Kidney (tissue), 14 donors: ENCODE data around the gene DAND5. TPM values are rescaled to one million over a fixed set of nuclear protein-coding genes. Genes with fewer than 3 reads are reported as not detected.

Experiments used
- DNase-seq, 5 donors: peaks; one replicate each; pipeline ENCODE4 v3.0.0-alpha.2; 2013 to 2020
- FAIRE-seq: peaks from 2 replicates; lab custom pipeline; 2012; peaks lifted over from hg19 to GRCh38; lab: Jason Lieb, UNC
- H3K27ac ChIP-seq, 2 donors: one replicate each; pipeline ENCODE4 v1.7.0; 2013; ENCODE audit warnings: low read depth in 2 of 2, low read length in 2 of 2, inconsistent platforms in 1 of 2
- H3K27me3 ChIP-seq: one replicate; pipeline ENCODE4 v1.7.1; 2013; ENCODE audit warnings: low read length, inconsistent platforms; ENCODE audit not compliant: control insufficient read depth, insufficient read depth
- H3K36me3 ChIP-seq, 3 donors: one replicate each; pipeline versions ENCODE4 v1.7.0 to v1.7.1; 2013; ENCODE audit warnings: low read length in 3 of 3, control low read depth in 1 of 3, inconsistent platforms in 1 of 3; ENCODE audit not compliant: insufficient read depth in 3 of 3, control insufficient read depth in 2 of 3
- H3K4me1 ChIP-seq, 3 donors: one replicate each; pipeline versions ENCODE4 v1.7.0 to v1.7.1; 2013; ENCODE audit warnings: low read length in 3 of 3, inconsistent platforms in 1 of 3, low read depth in 1 of 3; ENCODE audit not compliant: control insufficient read depth in 2 of 3, insufficient read depth in 2 of 3
- H3K4me3 ChIP-seq, 3 donors: one replicate each; pipeline versions ENCODE4 v1.7.0 to v1.8.1; 2013; ENCODE audit warnings: low read length in 3 of 3, control low read depth in 1 of 3, inconsistent platforms in 1 of 3
- H3K9ac ChIP-seq, 3 donors: one replicate each; pipeline versions ENCODE4 v1.7.0 to v1.7.1; 2013; ENCODE audit warnings: low read length in 3 of 3, control low read depth in 1 of 3, inconsistent platforms in 1 of 3
- H3K9me3 ChIP-seq, 3 donors: one replicate each; pipeline versions ENCODE4 v1.7.0 to v1.7.1; 2013; ENCODE audit warnings: low read length in 3 of 3, control low read depth in 1 of 3, inconsistent platforms in 1 of 3; ENCODE audit not compliant: control insufficient read depth in 2 of 3, insufficient read depth in 1 of 3
- intact Hi-C: fragments of 100-400 bp; cut with DNase I; formaldehyde crosslinking; loops from one replicate; pipeline ENCODE4 v1.11.1; 2022
- polyA plus RNA-seq: library from polyadenylated mRNA; stranded (reverse); fragments of 350-450 nt; fragmentation: Illumina TruSeq; extraction: RNeasy Lipid Tissue Mini Kit (QIAGEN cat#74804); gene quantifications from one replicate; pipeline ENCODE4 v1.2.3, GENCODE V29; 2014; ENCODE audit warnings: low read depth, low replicate concordance; ENCODE audit not compliant: insufficient read depth
- total RNA-seq: library from RNA; stranded (reverse); fragmentation: NEBNext Ultra II Directional; extraction: Animal tissue kit (Norgen Biotek cat#: 25700); gene quantifications from one replicate; pipeline ENCODE4 v1.2.1, GENCODE V29; 2021
- TF ChIP-seq, protein P1 (sequence below): IDR thresholded peaks from 3 replicates; pipeline ENCODE4 v1.5.1; 2012; ENCODE audit warnings: mild to moderate bottlenecking, moderate library complexity, borderline replicate concordance; ENCODE audit not compliant: insufficient read depth; ENCODE audit errors: extremely low read depth
- donor health status: control.
- donor health status: control.
- donor health status: control.
- donor health status: control.
- donor health status: control.
- donor health status: DM: yes; HTN: yes; CAD: no.
- donor health status: Normal renal cell carcinoma (clear cell type).

The DAND5 gene
- total and polyA plus RNA-seq, 2 donors from 2014 or later, result not detected

DNA sequence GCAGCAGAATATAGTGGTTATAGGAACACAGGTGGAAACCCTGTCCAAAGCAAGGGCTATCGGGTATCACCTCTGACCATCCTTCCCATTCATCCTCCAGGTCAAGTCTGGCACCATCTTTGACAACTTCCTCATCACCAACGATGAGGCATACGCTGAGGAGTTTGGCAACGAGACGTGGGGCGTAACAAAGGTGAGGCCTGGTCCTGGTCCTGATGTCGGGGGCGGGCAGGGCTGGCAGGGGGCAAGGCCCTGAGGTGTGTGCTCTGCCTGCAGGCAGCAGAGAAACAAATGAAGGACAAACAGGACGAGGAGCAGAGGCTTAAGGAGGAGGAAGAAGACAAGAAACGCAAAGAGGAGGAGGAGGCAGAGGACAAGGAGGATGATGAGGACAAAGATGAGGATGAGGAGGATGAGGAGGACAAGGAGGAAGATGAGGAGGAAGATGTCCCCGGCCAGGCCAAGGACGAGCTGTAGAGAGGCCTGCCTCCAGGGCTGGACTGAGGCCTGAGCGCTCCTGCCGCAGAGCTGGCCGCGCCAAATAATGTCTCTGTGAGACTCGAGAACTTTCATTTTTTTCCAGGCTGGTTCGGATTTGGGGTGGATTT, 25.8 kb upstream of the DAND5 start:
- H3K27ac ChIP-seq, result no peak overlapping the region
- DNase-seq (no peak), FAIRE-seq (no peak)
- no peak overlapping the region for H3K9ac ChIP-seq
- H3K27me3 ChIP-seq, result no peaks in the 10 kb centered on the region
- H3K4me1 ChIP-seq, result peaks cover 0 to 41% (median 26%) of the 10 kb centered on the region in 3 donors
- no peak overlapping the region for H3K4me3 ChIP-seq
- intact Hi-C loops, result no loop called here
- TF ChIP-seq, protein P1, sequence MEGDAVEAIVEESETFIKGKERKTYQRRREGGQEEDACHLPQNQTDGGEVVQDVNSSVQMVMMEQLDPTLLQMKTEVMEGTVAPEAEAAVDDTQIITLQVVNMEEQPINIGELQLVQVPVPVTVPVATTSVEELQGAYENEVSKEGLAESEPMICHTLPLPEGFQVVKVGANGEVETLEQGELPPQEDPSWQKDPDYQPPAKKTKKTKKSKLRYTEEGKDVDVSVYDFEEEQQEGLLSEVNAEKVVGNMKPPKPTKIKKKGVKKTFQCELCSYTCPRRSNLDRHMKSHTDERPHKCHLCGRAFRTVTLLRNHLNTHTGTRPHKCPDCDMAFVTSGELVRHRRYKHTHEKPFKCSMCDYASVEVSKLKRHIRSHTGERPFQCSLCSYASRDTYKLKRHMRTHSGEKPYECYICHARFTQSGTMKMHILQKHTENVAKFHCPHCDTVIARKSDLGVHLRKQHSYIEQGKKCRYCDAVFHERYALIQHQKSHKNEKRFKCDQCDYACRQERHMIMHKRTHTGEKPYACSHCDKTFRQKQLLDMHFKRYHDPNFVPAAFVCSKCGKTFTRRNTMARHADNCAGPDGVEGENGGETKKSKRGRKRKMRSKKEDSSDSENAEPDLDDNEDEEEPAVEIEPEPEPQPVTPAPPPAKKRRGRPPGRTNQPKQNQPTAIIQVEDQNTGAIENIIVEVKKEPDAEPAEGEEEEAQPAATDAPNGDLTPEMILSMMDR, result no peak
- peaks cover 21 to 34% (median 27%) of the 10 kb centered on the region in 3 donors for H3K36me3 ChIP-seq
- H3K9me3 ChIP-seq, result no peaks in the 10 kb centered on the region

DNA sequence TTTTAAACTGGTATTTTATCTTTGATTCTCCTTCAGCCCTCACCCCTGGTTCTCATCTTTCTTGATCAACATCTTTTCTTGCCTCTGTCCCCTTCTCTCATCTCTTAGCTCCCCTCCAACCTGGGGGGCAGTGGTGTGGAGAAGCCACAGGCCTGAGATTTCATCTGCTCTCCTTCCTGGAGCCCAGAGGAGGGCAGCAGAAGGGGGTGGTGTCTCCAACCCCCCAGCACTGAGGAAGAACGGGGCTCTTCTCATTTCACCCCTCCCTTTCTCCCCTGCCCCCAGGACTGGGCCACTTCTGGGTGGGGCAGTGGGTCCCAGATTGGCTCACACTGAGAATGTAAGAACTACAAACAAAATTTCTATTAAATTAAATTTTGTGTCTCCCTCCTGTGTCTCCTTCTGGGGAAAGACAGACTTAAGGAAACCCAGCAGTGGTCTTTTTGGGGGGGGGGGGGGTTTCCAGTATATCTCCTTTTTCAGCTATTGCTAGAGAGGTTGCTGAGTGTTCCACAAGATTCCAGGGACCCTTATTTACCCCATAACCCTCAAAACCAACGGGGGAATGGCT, 25.2 kb upstream of the DAND5 start:
- Histone ChIP-seq H3K9me3 (no peaks in the 10 kb centered on the region), H3K27me3 (no peaks in the 10 kb centered on the region), H3K27ac (no peak overlapping the region), H3K36me3 (peaks cover 21 to 39% (median 29%) of the 10 kb centered on the region in 3 donors), H3K9ac (no peak overlapping the region), H3K4me3 (no peak overlapping the region), H3K4me1 (peaks cover 0 to 41% (median 26%) of the 10 kb centered on the region in 3 donors)
- DNase-seq (peak in 1 of 5 donors; percentile 50), FAIRE-seq (no peak)
- intact Hi-C loops, result no loop called here
- TF ChIP-seq, protein P1, result no peak

DNA sequence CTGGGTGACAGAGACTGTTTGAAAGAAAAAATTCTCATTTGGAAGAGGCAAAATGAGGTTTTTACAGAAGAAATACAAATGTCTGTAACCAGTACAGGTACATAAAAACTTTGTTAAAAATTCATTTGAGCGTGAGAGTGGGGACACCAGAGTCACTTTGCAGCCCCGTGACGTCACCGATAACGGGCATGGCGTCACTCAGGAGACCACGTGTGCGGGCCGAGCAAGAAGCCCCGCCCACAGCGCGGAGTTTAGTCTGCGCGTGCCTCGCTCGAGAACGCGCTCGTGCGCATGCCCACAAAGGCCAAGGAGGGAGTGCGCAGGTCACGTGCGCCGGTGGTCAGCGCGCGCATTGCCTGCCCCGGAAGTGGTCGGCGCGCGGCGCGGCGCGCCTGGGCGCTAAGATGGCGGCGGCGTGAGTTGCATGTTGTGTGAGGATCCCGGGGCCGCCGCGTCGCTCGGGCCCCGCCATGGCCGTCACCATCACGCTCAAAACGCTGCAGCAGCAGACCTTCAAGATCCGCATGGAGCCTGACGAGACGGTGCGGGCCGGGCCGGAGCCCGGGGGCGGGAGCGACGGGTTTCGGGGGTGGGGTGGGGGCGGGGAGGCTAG, 23.8 kb upstream of the DAND5 start, which contains the start of gene RAD23A:
Gene RAD23A (plus strand): TSS at position 384 of the 613 bp plus-strand sequence. CDS start 87 bp downstream, at position 471.
- H3K27me3 ChIP-seq, result no peaks in the 10 kb centered on the region
- peaks cover 16 to 41% (median 31%) of the 10 kb centered on the region in 3 donors for H3K36me3 ChIP-seq
- DNase-seq (peak; percentile 97 to 100 (median 99)), FAIRE-seq (no peak)
- TF ChIP-seq, protein P1, result peak; percentile 6
- H3K27ac ChIP-seq, result peak within 1 kb of the TSS; percentile 81 to 89
- intact Hi-C loops, result no loop called here
- no peaks in the 10 kb centered on the region for H3K9me3 ChIP-seq
- H3K9ac ChIP-seq, result peak within 1 kb of the TSS; percentile 82 to 96 (median 83)
- H3K4me3 ChIP-seq, result peak within 1 kb of the TSS; percentile 89 to 99 (median 94)
- peaks cover 0 to 29% (median 16%) of the 10 kb centered on the region in 3 donors for H3K4me1 ChIP-seq
